ENCODE measurements around the gene FAM3A.
"Not testable (repeated sequence)": the region's sequence is repeated elsewhere in the genome, so short reads cannot be mapped to it uniquely, and the experiment has no call there.

The FAM3A gene

GRCh38 chrX:154501423-154501822, 14.6 kb downstream of the FAM3A start:
- DNase-seq: not testable (repeated sequence)

GRCh38 chrX:154496591-154497137, 19.4 kb downstream of the FAM3A start:
- DNase-seq: not testable (repeated sequence)

- DNase-seq: no peak
Observed at GRCh38 chrX:154495472-154495922, 20.5 kb downstream of the FAM3A start.

- no peak for DNase-seq
Observed at GRCh38 chrX:154494715-154495114, 21.3 kb downstream of the FAM3A start.

GRCh38 chrX:154490414-154491083, 25.5 kb downstream of the FAM3A start, which contains the start of gene SLC10A3:
SLC10A3 (minus strand) TSS chrX:154490629; CDS start chrX:154488940, 1,689 bp downstream.
- peak; percentile 85 to 88 for DNase-seq

GRCh38 chrX:154490021-154490413, 26.0 kb downstream of the FAM3A start:
- peak in 1 of 2 donors; percentile 40 for DNase-seq

- no peak for DNase-seq
Observed at GRCh38 chrX:154489182-154489581, 26.9 kb downstream of the FAM3A start.

GRCh38 chrX:154488336-154489075, 27.5 kb downstream of the FAM3A start:
- no peak for DNase-seq

- DNase-seq: no peak
Observed at GRCh38 chrX:154487518-154488290, 28.3 kb downstream of the FAM3A start.

GRCh38 chrX:154486396-154487207, 29.4 kb downstream of the FAM3A start, which contains the start of gene UBL4A:
UBL4A (minus strand) TSS chrX:154486615; CDS start chrX:154486584, 31 bp downstream.
- peak; percentile 57 to 72 for DNase-seq

- DNase-seq: peak; percentile 27 to 36
Observed at GRCh38 chrX:154486052-154486395, 30.0 kb downstream of the FAM3A start.

- DNase-seq: no peak
Observed at GRCh38 chrX:154485150-154486051, 30.6 kb downstream of the FAM3A start.

- DNase-seq: no peak
Observed at GRCh38 chrX:154484255-154485149, 31.5 kb downstream of the FAM3A start.

GRCh38 chrX:154483325-154483724, 32.7 kb downstream of the FAM3A start:
- no peak for DNase-seq

GRCh38 chrX:154482786-154483185, 33.2 kb downstream of the FAM3A start:
- DNase-seq: no peak

- no peak for DNase-seq
Observed at GRCh38 chrX:154481911-154482601, 34.0 kb downstream of the FAM3A start.

- no peak for DNase-seq
Observed at GRCh38 chrX:154481195-154481594, 34.8 kb downstream of the FAM3A start.

- peak; percentile 94 to 96 for DNase-seq
Observed at GRCh38 chrX:154478728-154479622, 37.1 kb downstream of the FAM3A start, which contains the start of gene LAGE3. LAGE3 (minus strand) TSS chrX:154479281; CDS start chrX:154478915, 366 bp downstream.

All from stimulated activated CD4-positive, alpha-beta T cell treated with anti-CD3 and anti-CD28 coated beads, Interleukin-2, amount 100 ng/mL, for 24 hours (primary cell).